K562 (cell line): ENCODE results near the gene DPM2. TPM values are rescaled to one million over a fixed set of nuclear protein-coding genes. Genes with fewer than 3 reads are reported as not detected.

Source experiments
- ARID4B ChIP-seq: sonication (generic); formaldehyde crosslinking; IDR thresholded peaks from 2 replicates; pipeline ENCODE4 v1.8.0; 2022; ENCODE audit warnings: mild to moderate bottlenecking, missing genetic modification reagents
- ERF ChIP-seq: fragments of 450-650 bp; formaldehyde crosslinking; IDR thresholded peaks from 2 replicates; pipeline ENCODE4 v1.4.0; 2020; ENCODE audit warnings: mild to moderate bottlenecking, mixed read lengths
- KDM4B ChIP-seq, 2 experiments: fragments of 450-650 bp in 1 of 2; sonication (generic) in 1 of 2; IDR thresholded peaks; 2 replicates each; pipeline ENCODE4 v1.6.1; 2016 to 2017; ENCODE audit warnings: borderline replicate concordance in 2 of 2, antibody characterized with exemption in 1 of 2, low read depth in 1 of 2, mild to moderate bottlenecking in 1 of 2
- POLR2A ChIP-seq: fragments of 450-650 bp; conservative IDR thresholded peaks from 2 replicates; pipeline ENCODE4 v1.6.1; 2016
- RBM25 ChIP-seq: fragments of 200-400 bp; formaldehyde crosslinking; IDR thresholded peaks from 2 replicates; pipeline ENCODE4 v1.6.1; 2018; ENCODE audit warnings: low read length, low read depth, moderate library complexity; ENCODE audit not compliant: severe bottlenecking
- RCOR1 ChIP-seq, 2 experiments: IDR thresholded peaks; 2 replicates each; pipeline ENCODE4 v1.6.1; 2012; ENCODE audit warnings: low read depth in 2 of 2, low read length in 2 of 2, borderline replicate concordance in 1 of 2, improper control_type of control experiment in 1 of 2
- SP1 ChIP-seq: sonication (generic); formaldehyde crosslinking; IDR thresholded peaks from 2 replicates; pipeline ENCODE4 v1.8.1; 2022; ENCODE audit warnings: mild to moderate bottlenecking, missing genetic modification reagents
- TAL1 ChIP-seq: fragments of 450-650 bp; IDR thresholded peaks from 2 replicates; pipeline ENCODE4 v1.6.1; 2016; ENCODE audit warnings: mild to moderate bottlenecking
- TSC22D4 ChIP-seq: fragments of 450-650 bp; IDR thresholded peaks from 2 replicates; pipeline ENCODE4 v1.6.1; 2016; ENCODE audit warnings: missing genetic modification characterization, missing biosample characterization, control low read depth
- UBTF ChIP-seq, 2 experiments: IDR thresholded peaks; 2 replicates each; pipeline ENCODE4 v1.6.1; 2012; ENCODE audit warnings: improper control_type of control experiment in 2 of 2, low read depth in 2 of 2, low read length in 2 of 2, borderline replicate concordance in 1 of 2
- WHSC1 ChIP-seq: IDR thresholded peaks from one replicate; pipeline ENCODE4 v1.6.1; 2012; ENCODE audit warnings: low read length, control low read depth, inconsistent platforms
- polyA plus RNA-seq, 8 experiments: library from polyadenylated mRNA; depleted of rRNA in 4 of 8; stranded (reverse) in 5 of 8; unstranded in 3 of 8; fragments of >200 nt; fragmentation: Nextera tagmentation in 2 of 8; fragmentation: Illumina TruSeq in 1 of 8; extraction: Ambion mirVana in 2 of 8; extraction: Trizol in 1 of 8; gene quantifications; 2 replicates each; pipeline versions ENCODE4 v1.2.1 to v1.2.3, GENCODE V29; 2011 to 2014; ENCODE audit warnings: inconsistent platforms in 1 of 8, missing spikeins in 1 of 8
- total RNA-seq, 7 experiments: library from RNA; depleted of rRNA in 6 of 7; stranded (reverse); fragments of >200 nt in 6 of 7; fragmentation: Illumina TruSeq in 2 of 7; extraction: Trizol in 2 of 7; gene quantifications; 2 replicates each; pipeline versions ENCODE4 v1.2.1 to v1.2.3, GENCODE V29; 2011 to 2021; ENCODE audit warnings: low replicate concordance in 1 of 7
- TF ChIP-seq, protein P1 (sequence below): fragments of 450-650 bp; IDR thresholded peaks from 2 replicates; pipeline ENCODE4 v1.6.1; 2016; ENCODE audit warnings: antibody characterized with exemption
- TF ChIP-seq, protein P2 (sequence below): fragments of 250-450 bp; sonication (Bioruptor Pico); IDR thresholded peaks from 2 replicates; pipeline ENCODE4 v1.8.0; 2021; ENCODE audit warnings: moderate library complexity, mild to moderate bottlenecking, inconsistent platforms

The DPM2 gene
- total and polyA plus RNA-seq, 9 of the 15 experiments (the other 6 are each of a cell fraction or from before 2014, with no cell fraction given) = 43.5 to 126 (median 71.1) TPM

- TF ChIP-seq, protein P1, sequence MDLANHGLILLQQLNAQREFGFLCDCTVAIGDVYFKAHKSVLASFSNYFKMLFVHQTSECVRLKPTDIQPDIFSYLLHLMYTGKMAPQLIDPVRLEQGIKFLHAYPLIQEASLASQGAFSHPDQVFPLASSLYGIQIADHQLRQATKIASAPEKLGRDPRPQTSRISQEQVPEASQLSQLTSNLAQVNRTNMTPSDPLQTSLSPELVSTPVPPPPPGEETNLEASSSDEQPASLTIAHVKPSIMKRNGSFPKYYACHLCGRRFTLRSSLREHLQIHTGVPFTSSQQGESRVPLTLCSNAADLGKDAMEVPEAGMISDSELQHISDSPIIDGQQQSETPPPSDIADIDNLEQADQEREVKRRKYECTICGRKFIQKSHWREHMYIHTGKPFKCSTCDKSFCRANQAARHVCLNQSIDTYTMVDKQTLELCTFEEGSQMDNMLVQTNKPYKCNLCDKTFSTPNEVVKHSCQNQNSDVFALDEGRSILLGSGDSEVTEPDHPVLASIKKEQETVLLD = no peak
- TF ChIP-seq POLR2A (peak; percentile 80), UBTF (IDR thresholded peaks at IDR 0.05; ENCODE audit: borderline replicate concordance in 1 of 2, low read depth in 2 of 2, low read length in 2 of 2) (peak; percentile 48 to 89; a peak in 2 of 4 replicates), SP1 (CRISPR knock-in tag) (peak; percentile 57; the same call in 1 of the 2 replicates), TAL1 (no peak), ERF (CRISPR knock-in tag) (0 out of 2 replicates have a peak, but pooled peaks have one; percentile 14), KDM4B (IDR thresholded peaks at IDR 0.05; ENCODE audit: borderline replicate concordance in 2 of 2, low read depth in 1 of 2) (no peak), WHSC1 (no peak), ARID4B (CRISPR knock-in tag) (no peak; the same call in 1 of the 2 replicates), RBM25 (peak; percentile 98), RCOR1 (IDR thresholded peaks at IDR 0.05; ENCODE audit: borderline replicate concordance in 1 of 2, low read depth in 2 of 2, low read length in 2 of 2) (0 out of 4 replicates have a peak, but pooled peaks of 1 of the 2 experiments have one; percentile 19), TSC22D4 (tag) (no peak)
- TF ChIP-seq, protein P2, sequence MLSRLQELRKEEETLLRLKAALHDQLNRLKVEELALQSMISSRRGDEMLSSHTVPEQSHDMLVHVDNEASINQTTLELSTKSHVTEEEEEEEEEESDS (CRISPR knock-in tag) = no peak
These were observed 43.3 kb upstream of the DPM2 start, which contains the start of gene EEIG1 (continued) for GRCh38 chr9:127980706-127981558.
